ENCODE results near the gene RARG. TPM values are rescaled to one million over a fixed set of nuclear protein-coding genes. Genes with fewer than 3 reads are reported as not detected.
A peak's percentile ranks its signal among the peaks of the same experiment; 100 is the strongest.

Gene RARG
- total RNA-seq, 1 donor from 2014 or later: 7.9 TPM

DNA sequence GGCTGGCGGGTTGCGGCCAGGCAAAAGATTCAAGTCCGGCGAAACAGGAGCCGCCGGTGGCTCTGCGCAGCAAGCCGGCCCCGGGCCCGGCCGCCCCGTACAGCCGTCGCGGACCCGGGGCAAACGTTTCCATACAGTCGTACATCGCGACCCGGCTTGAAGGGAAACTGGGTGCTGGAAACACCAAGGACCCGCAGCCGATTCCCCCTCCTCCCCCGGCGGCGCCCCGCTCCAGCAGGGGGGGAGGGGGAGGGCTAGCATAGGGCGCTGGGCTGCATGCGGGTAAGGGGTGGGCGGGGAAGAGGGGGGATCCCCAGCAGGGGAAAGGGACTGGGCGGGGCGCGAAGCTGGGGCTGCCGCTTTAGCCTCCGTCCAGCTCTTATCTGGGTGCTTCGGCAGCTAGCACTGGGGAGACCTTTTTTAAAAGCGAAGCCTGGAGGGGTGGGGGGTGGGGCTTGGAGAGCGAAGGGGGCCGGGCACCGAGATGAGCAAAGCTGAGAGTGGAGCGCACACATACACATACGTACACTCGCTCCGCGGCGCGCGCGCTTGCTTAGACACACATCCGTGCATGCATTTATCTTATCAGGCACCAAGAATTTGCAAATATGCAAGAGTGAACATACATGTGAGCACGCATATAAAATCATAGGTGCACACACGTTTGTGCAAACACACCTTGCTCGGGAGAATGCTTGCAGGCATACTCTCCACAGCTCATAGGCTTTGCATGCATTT, 11.9 kb downstream of the RARG start:
- DNase-seq (ENCODE audit: low spot score): no peak
- Mint-ChIP-seq H3K9me3 (ENCODE audit: unreplicated experiment) (no peaks in the 10 kb centered on the region), H3K27me3 (ENCODE audit: unreplicated experiment) (peaks cover 15% of the 10 kb centered on the region), H3K4me1 (ENCODE audit: unreplicated experiment) (peaks cover 77% of the 10 kb centered on the region), H3K36me3 (ENCODE audit: low read depth, unreplicated experiment) (peaks cover 4% of the 10 kb centered on the region), H3K27ac (ENCODE audit: unreplicated experiment) (peak overlapping the region; percentile 52), H3K4me3 (ENCODE audit: unreplicated experiment) (peak overlapping the region; percentile 91)
- TF ChIP-seq, protein P1, sequence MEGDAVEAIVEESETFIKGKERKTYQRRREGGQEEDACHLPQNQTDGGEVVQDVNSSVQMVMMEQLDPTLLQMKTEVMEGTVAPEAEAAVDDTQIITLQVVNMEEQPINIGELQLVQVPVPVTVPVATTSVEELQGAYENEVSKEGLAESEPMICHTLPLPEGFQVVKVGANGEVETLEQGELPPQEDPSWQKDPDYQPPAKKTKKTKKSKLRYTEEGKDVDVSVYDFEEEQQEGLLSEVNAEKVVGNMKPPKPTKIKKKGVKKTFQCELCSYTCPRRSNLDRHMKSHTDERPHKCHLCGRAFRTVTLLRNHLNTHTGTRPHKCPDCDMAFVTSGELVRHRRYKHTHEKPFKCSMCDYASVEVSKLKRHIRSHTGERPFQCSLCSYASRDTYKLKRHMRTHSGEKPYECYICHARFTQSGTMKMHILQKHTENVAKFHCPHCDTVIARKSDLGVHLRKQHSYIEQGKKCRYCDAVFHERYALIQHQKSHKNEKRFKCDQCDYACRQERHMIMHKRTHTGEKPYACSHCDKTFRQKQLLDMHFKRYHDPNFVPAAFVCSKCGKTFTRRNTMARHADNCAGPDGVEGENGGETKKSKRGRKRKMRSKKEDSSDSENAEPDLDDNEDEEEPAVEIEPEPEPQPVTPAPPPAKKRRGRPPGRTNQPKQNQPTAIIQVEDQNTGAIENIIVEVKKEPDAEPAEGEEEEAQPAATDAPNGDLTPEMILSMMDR (IDR thresholded peaks at IDR 0.05; ENCODE audit: unreplicated experiment): no peak

DNA sequence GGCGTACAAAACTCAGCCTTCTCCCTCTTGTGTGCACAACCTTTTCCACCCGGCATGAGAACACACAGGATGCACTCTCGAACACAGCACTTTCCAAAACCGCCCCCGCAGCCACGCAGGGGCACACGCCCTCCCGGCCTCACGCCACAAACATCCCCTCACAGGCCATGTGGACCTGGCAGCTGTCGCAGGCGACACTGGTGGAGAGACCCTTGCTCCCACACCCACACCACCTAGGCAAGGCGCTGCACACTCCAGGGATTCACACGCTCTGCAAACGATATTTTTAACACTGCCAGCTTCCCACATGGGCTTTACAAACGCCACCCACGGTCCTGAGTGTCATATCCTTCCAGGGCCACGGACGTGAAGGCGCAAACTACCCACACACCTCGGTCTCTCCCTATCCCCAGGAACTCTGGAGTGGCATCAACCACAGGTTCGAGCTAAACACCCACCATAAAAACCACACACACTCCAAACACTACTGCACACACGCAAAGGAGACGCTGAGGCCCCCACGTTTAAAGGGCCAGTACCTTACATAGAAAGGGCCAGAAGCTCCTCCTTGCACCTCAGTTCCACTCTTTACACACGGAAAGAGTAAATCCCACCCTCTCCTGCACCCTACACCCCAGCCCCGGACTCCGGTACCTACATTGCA, 12.6 kb downstream of the RARG start:
- DNase-seq (ENCODE audit: low spot score): no peak
- Mint-ChIP-seq H3K27ac (ENCODE audit: unreplicated experiment) (no peak overlapping the region), H3K9me3 (ENCODE audit: unreplicated experiment) (no peaks in the 10 kb centered on the region), H3K27me3 (ENCODE audit: unreplicated experiment) (peaks cover 14% of the 10 kb centered on the region), H3K4me1 (ENCODE audit: unreplicated experiment) (peaks cover 77% of the 10 kb centered on the region), H3K4me3 (ENCODE audit: unreplicated experiment) (peak overlapping the region; percentile 90), H3K36me3 (ENCODE audit: low read depth, unreplicated experiment) (peaks cover 4% of the 10 kb centered on the region)
- TF ChIP-seq, protein P1 (IDR thresholded peaks at IDR 0.05; ENCODE audit: unreplicated experiment): no peak

DNA sequence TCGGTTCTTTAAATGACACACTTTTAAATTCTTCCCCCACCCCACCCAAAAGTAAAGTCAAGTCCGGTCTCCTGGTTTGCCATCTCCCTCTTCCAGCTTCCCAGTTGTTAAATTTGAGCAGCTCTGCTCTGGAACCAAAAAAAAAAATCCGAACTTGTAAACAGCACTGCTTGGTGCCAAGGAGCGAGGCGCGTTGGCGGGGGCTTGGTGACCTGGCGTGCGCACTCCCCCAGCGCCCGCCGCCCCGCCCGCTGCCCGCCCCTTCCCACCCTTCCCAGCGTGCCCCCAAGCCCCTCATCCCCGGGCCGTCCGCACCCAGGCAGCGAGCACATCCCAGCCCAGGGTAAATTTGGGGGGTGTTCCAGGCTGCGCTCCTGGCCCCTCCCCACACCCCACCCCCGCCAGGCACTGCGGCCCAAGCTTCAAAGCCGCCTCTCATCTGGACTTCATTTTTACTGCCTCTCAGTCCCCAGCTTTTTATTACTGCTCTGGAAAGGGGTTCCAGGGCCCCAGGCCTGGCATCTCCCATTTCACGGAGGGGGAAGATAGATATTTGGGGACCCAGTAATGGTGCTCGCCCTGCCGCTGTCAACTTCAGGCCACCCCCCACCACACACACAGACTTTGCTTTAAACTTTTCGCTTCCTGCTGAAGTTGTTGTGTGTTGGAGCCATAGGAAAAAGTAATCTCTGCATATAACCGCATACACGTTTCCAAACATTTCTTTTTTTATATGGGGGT, 13.3 kb downstream of the RARG start:
- Mint-ChIP-seq H3K4me3 (ENCODE audit: unreplicated experiment) (peak overlapping the region; percentile 90), H3K4me1 (ENCODE audit: unreplicated experiment) (peaks cover 77% of the 10 kb centered on the region), H3K27ac (ENCODE audit: unreplicated experiment) (no peak overlapping the region), H3K9me3 (ENCODE audit: unreplicated experiment) (no peaks in the 10 kb centered on the region), H3K36me3 (ENCODE audit: low read depth, unreplicated experiment) (peaks cover 4% of the 10 kb centered on the region), H3K27me3 (ENCODE audit: unreplicated experiment) (peaks cover 21% of the 10 kb centered on the region)
- DNase-seq (ENCODE audit: low spot score): no peak
- TF ChIP-seq, protein P1 (IDR thresholded peaks at IDR 0.05; ENCODE audit: unreplicated experiment): no peak

DNA sequence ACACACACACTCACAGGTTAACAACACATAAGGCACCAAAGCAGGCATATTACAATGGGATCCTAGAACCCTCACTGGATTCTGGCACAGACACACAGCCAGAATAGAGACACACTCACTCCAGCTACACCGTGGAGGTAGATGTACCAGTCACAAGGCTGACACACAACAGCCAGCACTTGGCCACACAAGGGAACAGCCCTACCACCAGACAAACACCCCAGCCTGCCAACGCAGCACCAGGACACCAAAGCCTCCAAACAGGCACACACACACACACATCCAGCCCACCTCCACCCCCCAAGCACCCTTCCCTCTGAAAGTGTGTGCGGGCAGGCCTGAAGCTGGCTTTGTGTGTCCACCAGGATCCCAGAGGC, 14.1 kb downstream of the RARG start:
- H3K27me3 Mint-ChIP-seq (ENCODE audit: unreplicated experiment): peaks cover 24% of the 10 kb centered on the region
- no peak overlapping the region for H3K27ac Mint-ChIP-seq (ENCODE audit: unreplicated experiment)
- H3K4me1 Mint-ChIP-seq (ENCODE audit: unreplicated experiment): peaks cover 78% of the 10 kb centered on the region

More for the DNA sequence above, 14.1 kb downstream of the RARG start:
- DNase-seq (ENCODE audit: low spot score): no peak
- H3K4me3 Mint-ChIP-seq (ENCODE audit: unreplicated experiment): peak overlapping the region; percentile 29
- H3K36me3 Mint-ChIP-seq (ENCODE audit: low read depth, unreplicated experiment): peaks cover 4% of the 10 kb centered on the region
- TF ChIP-seq, protein P1 (IDR thresholded peaks at IDR 0.05; ENCODE audit: unreplicated experiment): no peak
- H3K9me3 Mint-ChIP-seq (ENCODE audit: unreplicated experiment): no peaks in the 10 kb centered on the region

Data from endothelial cell (in vitro differentiated cells).